GM23338 (cell line): ENCODE results near the gene PKIB. TPM values are rescaled to one million over a fixed set of nuclear protein-coding genes. Genes with fewer than 3 reads are reported as not detected.

Experiments used
- ATAC-seq: fragments of 200-7000 bp; cut with Tn5 transposase; 3 replicates; pipeline ENCODE4 v1.9.1; 2020
- DNase-seq: peaks from one replicate; pipeline ENCODE4 v3.0.0-alpha.2; 2015; ENCODE audit warnings: low spot score
- H2AFZ ChIP-seq: fragments of 200-600 bp; sonication (generic); 2 replicates; pipeline ENCODE4 v1.8.0; 2016; ENCODE audit warnings: antibody characterized with exemption, mild to moderate bottlenecking, moderate library complexity
- H3F3A ChIP-seq: fragments of 200-600 bp; sonication (generic); replicated peaks from 2 replicates; pipeline ENCODE4 v1.8.0; 2017; ENCODE audit warnings: antibody characterized with exemption, mixed run types, low read depth
- H3K27ac ChIP-seq: fragments of 200-600 bp; sonication (generic); 2 replicates; pipeline ENCODE4 v1.6.1; 2016; ENCODE audit warnings: low read depth
- H3K27me3 ChIP-seq: fragments of 200-600 bp; sonication (generic); 2 replicates; pipeline ENCODE4 v1.8.0; 2016; ENCODE audit warnings: mild to moderate bottlenecking, mixed run types, moderate library complexity; ENCODE audit not compliant: insufficient read depth
- H3K36me3 ChIP-seq: fragments of 200-600 bp; sonication (generic); 2 replicates; pipeline ENCODE4 v1.8.0; 2016; ENCODE audit warnings: mild to moderate bottlenecking; ENCODE audit not compliant: insufficient read depth
- H3K4me1 ChIP-seq: fragments of 200-600 bp; sonication (generic); 2 replicates; pipeline ENCODE4 v1.8.0; 2016; ENCODE audit warnings: mild to moderate bottlenecking, moderate library complexity; ENCODE audit not compliant: insufficient read depth
- H3K4me2 ChIP-seq: fragments of 200-600 bp; sonication (generic); 2 replicates; pipeline ENCODE4 v1.7.1; 2017; ENCODE audit warnings: mixed run types
- H3K4me3 ChIP-seq: fragments of 200-600 bp; sonication (generic); 2 replicates; pipeline ENCODE4 v1.6.1; 2016; ENCODE audit warnings: mixed run types
- H3K79me2 ChIP-seq: fragments of 200-600 bp; sonication (generic); replicated peaks from 2 replicates; pipeline ENCODE4 v1.8.0; 2017; ENCODE audit warnings: mild to moderate bottlenecking; ENCODE audit not compliant: insufficient read depth
- H3K9me2 ChIP-seq: fragments of 200-600 bp; sonication (generic); 2 replicates; pipeline ENCODE4 v1.8.0; 2017; ENCODE audit not compliant: insufficient read depth
- H4K20me1 ChIP-seq: fragments of 200-600 bp; sonication (generic); replicated peaks from 2 replicates; pipeline ENCODE4 v1.8.0; 2017; ENCODE audit warnings: mild to moderate bottlenecking; ENCODE audit not compliant: insufficient read depth
- H3K27ac Mint-ChIP-seq: 2 replicates; pipeline ENCODE4 v1.8.0; 2020; ENCODE audit warnings: inconsistent platforms, mild to moderate bottlenecking, moderate library complexity, mixed read lengths
- H3K27me3 Mint-ChIP-seq: 3 replicates; pipeline ENCODE4 v1.8.0; 2022; ENCODE audit warnings: low read depth, mild to moderate bottlenecking, moderate library complexity, mixed read lengths, inconsistent platforms; ENCODE audit not compliant: insufficient read depth, poor library complexity
- H3K36me3 Mint-ChIP-seq: 3 replicates; pipeline ENCODE4 v1.8.0; 2021; ENCODE audit warnings: low read depth, mild to moderate bottlenecking, inconsistent platforms, moderate library complexity, mixed read lengths
- H3K4me1 Mint-ChIP-seq: 3 replicates; pipeline ENCODE4 v1.8.0; 2020; ENCODE audit warnings: mild to moderate bottlenecking, inconsistent platforms, mixed read lengths
- H3K4me3 Mint-ChIP-seq: 3 replicates; pipeline ENCODE4 v1.8.0; 2021; ENCODE audit warnings: moderate library complexity, mild to moderate bottlenecking, inconsistent platforms, mixed read lengths
- H3K9me3 Mint-ChIP-seq: 3 replicates; pipeline ENCODE4 v1.8.0; 2020; ENCODE audit warnings: moderate library complexity, mild to moderate bottlenecking, inconsistent platforms, mixed read lengths
- CREB1 ChIP-seq: fragments of 250-450 bp; sonication (Bioruptor Pico); IDR thresholded peaks from 2 replicates; pipeline ENCODE4 v1.5.0; 2020; ENCODE audit warnings: low read depth, mild to moderate bottlenecking, moderate library complexity
- EZH2 ChIP-seq: fragments of 200-600 bp; sonication (generic); IDR thresholded peaks from one replicate; pipeline ENCODE4 v1.8.0; 2017; ENCODE audit warnings: antibody characterized with exemption, mild to moderate bottlenecking, low read depth; ENCODE audit not compliant: unreplicated experiment
- EZH2phosphoT487 ChIP-seq: fragments of 200-600 bp; sonication (generic); IDR thresholded peaks from one replicate; pipeline ENCODE4 v1.8.1; 2018; ENCODE audit warnings: antibody characterized with exemption; ENCODE audit not compliant: unreplicated experiment
- JUNB ChIP-seq: IDR thresholded peaks from one replicate; pipeline ENCODE4 v1.6.1; 2016; ENCODE audit warnings: antibody characterized with exemption; ENCODE audit not compliant: unreplicated experiment
- NANOG ChIP-seq: IDR thresholded peaks from 2 replicates; pipeline ENCODE4 v1.6.1; 2016; ENCODE audit warnings: antibody characterized with exemption, borderline replicate concordance
- POLR2AphosphoS5 ChIP-seq: IDR thresholded peaks from 2 replicates; pipeline ENCODE4 v1.6.1; 2016; ENCODE audit warnings: antibody characterized with exemption, low read depth
- STAT1 ChIP-seq: IDR thresholded peaks from one replicate; pipeline ENCODE4 v1.6.1; 2016; ENCODE audit warnings: antibody characterized with exemption; ENCODE audit not compliant: unreplicated experiment
- ZNF114 ChIP-seq: fragments of 250-450 bp; sonication (Bioruptor Pico); IDR thresholded peaks from 2 replicates; pipeline ENCODE4 v1.5.0; 2020; ENCODE audit warnings: mild to moderate bottlenecking, moderate library complexity
- ZNF331 ChIP-seq: fragments of 250-450 bp; sonication (Bioruptor Pico); IDR thresholded peaks from 2 replicates; pipeline ENCODE4 v1.5.0; 2020; ENCODE audit warnings: low read depth, mild to moderate bottlenecking, moderate library complexity
- polyA plus RNA-seq: library from polyadenylated mRNA; unstranded; fragments of >200 nt; fragmentation: Nextera tagmentation; extraction: Ambion mirVana; gene quantifications from 2 replicates; pipeline ENCODE4 v1.2.1, GENCODE V29; 2016
- total RNA-seq: library from RNA; depleted of rRNA; stranded (reverse); fragments of >200 nt; shearing (Covaris generic); gene quantifications from 2 replicates; pipeline ENCODE4 v1.2.3, GENCODE V29; 2014
- TF ChIP-seq, protein P1 (sequence below), 2 experiments: fragments of 200-600 bp in 1 of 2; sonication (generic) in 1 of 2; conservative IDR thresholded peaks; 2 replicates each; pipeline versions ENCODE4 v1.5.1 to v1.6.1; 2016 to 2017; ENCODE audit warnings: antibody characterized with exemption in 2 of 2, low read depth in 2 of 2, mild to moderate bottlenecking in 2 of 2, moderate library complexity in 1 of 2
- TF ChIP-seq, protein P2 (sequence below): fragments of 250-450 bp; sonication (Bioruptor Pico); IDR thresholded peaks from 2 replicates; pipeline ENCODE4 v1.5.0; 2020; ENCODE audit warnings: mild to moderate bottlenecking, moderate library complexity

The PKIB gene
- total and polyA plus RNA-seq, 2 experiments from 2014 or later, result 125 to 170 TPM

DNA sequence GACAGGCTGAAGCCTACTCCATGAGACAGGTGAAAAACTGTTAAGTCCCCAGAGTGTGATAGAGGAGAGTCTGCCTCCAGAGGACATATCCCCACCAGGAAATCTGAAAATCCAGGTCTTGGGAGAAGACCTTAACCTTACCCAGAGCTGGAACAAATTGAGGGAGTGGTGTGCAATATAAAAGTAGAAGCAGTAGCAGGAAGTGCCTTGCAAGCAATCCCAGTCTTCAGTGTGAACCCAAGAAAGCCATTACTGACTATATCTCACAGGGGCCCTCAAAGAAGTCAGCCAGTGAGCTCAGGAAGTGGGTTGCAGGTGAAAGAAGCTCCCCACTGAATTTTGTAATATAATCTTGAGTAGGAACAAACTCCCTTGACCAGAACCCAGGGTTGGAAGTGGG is 41.9 kb upstream of the PKIB start:
- H3K79me2 ChIP-seq, result peaks cover 33% of the 10 kb centered on the region
- Mint-ChIP-seq H3K36me3 (peaks cover 74% of the 10 kb centered on the region), H3K4me1 (peaks cover 8% of the 10 kb centered on the region), H3K27ac (no peak overlapping the region), H3K27me3 (peaks cover 8% of the 10 kb centered on the region), H3K9me3 (peaks cover 46% of the 10 kb centered on the region), H3K4me3 (no peak overlapping the region)
- H3K4me1 ChIP-seq, result peaks cover 5% of the 10 kb centered on the region; the same call in 1 of the 2 replicates
- TF ChIP-seq NANOG, result no peak
- no peak for TF ChIP-seq EZH2
- TF ChIP-seq CREB1 (CRISPR knock-in tag), result no peak
- TF ChIP-seq EZH2phosphoT487, result no peak
- no peak for TF ChIP-seq ZNF331 (CRISPR knock-in tag)
- TF ChIP-seq, protein P1, sequence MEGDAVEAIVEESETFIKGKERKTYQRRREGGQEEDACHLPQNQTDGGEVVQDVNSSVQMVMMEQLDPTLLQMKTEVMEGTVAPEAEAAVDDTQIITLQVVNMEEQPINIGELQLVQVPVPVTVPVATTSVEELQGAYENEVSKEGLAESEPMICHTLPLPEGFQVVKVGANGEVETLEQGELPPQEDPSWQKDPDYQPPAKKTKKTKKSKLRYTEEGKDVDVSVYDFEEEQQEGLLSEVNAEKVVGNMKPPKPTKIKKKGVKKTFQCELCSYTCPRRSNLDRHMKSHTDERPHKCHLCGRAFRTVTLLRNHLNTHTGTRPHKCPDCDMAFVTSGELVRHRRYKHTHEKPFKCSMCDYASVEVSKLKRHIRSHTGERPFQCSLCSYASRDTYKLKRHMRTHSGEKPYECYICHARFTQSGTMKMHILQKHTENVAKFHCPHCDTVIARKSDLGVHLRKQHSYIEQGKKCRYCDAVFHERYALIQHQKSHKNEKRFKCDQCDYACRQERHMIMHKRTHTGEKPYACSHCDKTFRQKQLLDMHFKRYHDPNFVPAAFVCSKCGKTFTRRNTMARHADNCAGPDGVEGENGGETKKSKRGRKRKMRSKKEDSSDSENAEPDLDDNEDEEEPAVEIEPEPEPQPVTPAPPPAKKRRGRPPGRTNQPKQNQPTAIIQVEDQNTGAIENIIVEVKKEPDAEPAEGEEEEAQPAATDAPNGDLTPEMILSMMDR (conservative IDR thresholded peaks at IDR 0.05; ENCODE audit: low read depth in 2 of 2), result no peak
- no peak for TF ChIP-seq STAT1
- peaks cover 31% of the 10 kb centered on the region for H4K20me1 ChIP-seq
- ATAC-seq (no peak), DNase-seq (no peak)
- H3K27ac ChIP-seq, result no peak overlapping the region
- no peak overlapping the region for H3K4me2 ChIP-seq
- H3K4me3 ChIP-seq, result no peak overlapping the region
- H3K36me3 ChIP-seq, result no peaks in the 10 kb centered on the region
- no peaks in the 10 kb centered on the region for H3K9me2 ChIP-seq
- H2AFZ ChIP-seq, result no peak overlapping the region
- H3K27me3 ChIP-seq, result no peaks in the 10 kb centered on the region
- no peaks in the 10 kb centered on the region for H3F3A ChIP-seq

DNA sequence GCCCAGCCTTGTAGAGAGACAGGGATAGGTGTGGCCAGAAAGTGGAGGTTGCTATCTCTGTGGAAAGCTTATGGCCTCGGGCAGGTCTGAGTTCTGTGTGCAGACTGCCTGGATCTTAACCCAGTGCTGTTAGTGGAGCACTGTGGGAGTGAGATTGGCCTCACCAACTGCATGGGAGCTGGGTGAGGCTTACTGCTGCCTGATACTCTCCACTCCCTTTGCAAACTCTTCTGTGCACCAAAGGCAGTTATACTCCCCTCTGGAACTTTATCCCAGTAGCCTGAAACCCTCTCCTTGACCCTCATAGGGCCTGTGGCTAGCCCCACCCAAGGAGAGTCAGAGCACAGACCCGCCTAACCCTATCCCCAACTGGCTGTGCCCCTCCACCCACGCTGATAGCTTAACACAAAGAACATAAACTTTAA is 41.4 kb upstream of the PKIB start:
- H3K4me3 Mint-ChIP-seq, result no peak overlapping the region
- Histone ChIP-seq H3F3A (no peaks in the 10 kb centered on the region), H4K20me1 (peaks cover 31% of the 10 kb centered on the region), H3K27ac (no peak overlapping the region), H3K27me3 (no peaks in the 10 kb centered on the region), H3K4me1 (peaks cover 4% of the 10 kb centered on the region; the same call in 1 of the 2 replicates), H3K9me2 (no peaks in the 10 kb centered on the region; the same call in 1 of the 2 replicates), H3K79me2 (peaks cover 32% of the 10 kb centered on the region), H2AFZ (no peak overlapping the region), H3K4me3 (no peak overlapping the region), H3K4me2 (no peak overlapping the region), H3K36me3 (no peaks in the 10 kb centered on the region)
- ATAC-seq (no peak), DNase-seq (no peak)
- H3K27ac Mint-ChIP-seq, result no peak overlapping the region
- peaks cover 4% of the 10 kb centered on the region; the same call in 1 of the 3 replicates for H3K4me1 Mint-ChIP-seq
- peaks cover 51% of the 10 kb centered on the region for H3K9me3 Mint-ChIP-seq
- peaks cover 8% of the 10 kb centered on the region for H3K27me3 Mint-ChIP-seq
- H3K36me3 Mint-ChIP-seq, result peaks cover 78% of the 10 kb centered on the region
- TF ChIP-seq JUNB, result no peak
- no peak for TF ChIP-seq EZH2
- no peak for TF ChIP-seq ZNF331 (CRISPR knock-in tag)
- no peak for TF ChIP-seq ZNF114
- TF ChIP-seq, protein P2, sequence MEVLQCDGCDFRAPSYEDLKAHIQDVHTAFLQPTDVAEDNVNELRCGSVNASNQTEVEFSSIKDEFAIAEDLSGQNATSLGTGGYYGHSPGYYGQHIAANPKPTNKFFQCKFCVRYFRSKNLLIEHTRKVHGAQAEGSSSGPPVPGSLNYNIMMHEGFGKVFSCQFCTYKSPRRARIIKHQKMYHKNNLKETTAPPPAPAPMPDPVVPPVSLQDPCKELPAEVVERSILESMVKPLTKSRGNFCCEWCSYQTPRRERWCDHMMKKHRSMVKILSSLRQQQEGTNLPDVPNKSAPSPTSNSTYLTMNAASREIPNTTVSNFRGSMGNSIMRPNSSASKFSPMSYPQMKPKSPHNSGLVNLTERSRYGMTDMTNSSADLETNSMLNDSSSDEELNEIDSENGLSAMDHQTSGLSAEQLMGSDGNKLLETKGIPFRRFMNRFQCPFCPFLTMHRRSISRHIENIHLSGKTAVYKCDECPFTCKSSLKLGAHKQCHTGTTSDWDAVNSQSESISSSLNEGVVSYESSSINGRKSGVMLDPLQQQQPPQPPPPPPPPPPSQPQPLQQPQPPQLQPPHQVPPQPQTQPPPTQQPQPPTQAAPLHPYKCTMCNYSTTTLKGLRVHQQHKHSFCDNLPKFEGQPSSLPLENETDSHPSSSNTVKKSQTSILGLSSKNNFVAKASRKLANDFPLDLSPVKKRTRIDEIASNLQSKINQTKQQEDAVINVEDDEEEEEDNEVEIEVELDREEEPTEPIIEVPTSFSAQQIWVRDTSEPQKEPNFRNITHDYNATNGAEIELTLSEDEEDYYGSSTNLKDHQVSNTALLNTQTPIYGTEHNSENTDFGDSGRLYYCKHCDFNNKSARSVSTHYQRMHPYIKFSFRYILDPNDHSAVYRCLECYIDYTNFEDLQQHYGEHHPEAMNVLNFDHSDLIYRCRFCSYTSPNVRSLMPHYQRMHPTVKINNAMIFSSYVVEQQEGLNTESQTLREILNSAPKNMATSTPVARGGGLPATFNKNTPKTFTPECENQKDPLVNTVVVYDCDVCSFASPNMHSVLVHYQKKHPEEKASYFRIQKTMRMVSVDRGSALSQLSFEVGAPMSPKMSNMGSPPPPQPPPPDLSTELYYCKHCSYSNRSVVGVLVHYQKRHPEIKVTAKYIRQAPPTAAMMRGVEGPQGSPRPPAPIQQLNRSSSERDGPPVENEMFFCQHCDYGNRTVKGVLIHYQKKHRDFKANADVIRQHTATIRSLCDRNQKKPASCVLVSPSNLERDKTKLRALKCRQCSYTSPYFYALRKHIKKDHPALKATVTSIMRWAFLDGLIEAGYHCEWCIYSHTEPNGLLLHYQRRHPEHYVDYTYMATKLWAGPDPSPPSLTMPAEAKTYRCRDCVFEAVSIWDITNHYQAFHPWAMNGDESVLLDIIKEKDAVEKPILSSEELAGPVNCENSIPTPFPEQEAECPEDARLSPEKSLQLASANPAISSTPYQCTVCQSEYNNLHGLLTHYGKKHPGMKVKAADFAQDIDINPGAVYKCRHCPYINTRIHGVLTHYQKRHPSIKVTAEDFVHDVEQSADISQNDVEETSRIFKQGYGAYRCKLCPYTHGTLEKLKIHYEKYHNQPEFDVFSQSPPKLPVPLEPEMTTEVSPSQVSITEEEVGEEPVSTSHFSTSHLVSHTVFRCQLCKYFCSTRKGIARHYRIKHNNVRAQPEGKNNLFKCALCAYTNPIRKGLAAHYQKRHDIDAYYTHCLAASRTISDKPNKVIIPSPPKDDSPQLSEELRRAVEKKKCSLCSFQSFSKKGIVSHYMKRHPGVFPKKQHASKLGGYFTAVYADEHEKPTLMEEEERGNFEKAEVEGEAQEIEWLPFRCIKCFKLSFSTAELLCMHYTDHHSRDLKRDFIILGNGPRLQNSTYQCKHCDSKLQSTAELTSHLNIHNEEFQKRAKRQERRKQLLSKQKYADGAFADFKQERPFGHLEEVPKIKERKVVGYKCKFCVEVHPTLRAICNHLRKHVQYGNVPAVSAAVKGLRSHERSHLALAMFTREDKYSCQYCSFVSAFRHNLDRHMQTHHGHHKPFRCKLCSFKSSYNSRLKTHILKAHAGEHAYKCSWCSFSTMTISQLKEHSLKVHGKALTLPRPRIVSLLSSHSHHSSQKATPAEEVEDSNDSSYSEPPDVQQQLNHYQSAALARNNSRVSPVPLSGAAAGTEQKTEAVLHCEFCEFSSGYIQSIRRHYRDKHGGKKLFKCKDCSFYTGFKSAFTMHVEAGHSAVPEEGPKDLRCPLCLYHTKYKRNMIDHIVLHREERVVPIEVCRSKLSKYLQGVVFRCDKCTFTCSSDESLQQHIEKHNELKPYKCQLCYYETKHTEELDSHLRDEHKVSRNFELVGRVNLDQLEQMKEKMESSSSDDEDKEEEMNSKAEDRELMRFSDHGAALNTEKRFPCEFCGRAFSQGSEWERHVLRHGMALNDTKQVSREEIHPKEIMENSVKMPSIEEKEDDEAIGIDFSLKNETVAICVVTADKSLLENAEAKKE (CRISPR knock-in tag), result no peak
- no peak for TF ChIP-seq EZH2phosphoT487
- no peak for TF ChIP-seq CREB1 (CRISPR knock-in tag)
- TF ChIP-seq POLR2AphosphoS5, result no peak
